SIG-M5 treated with dmso at 0.1 percent for 504 hours (cell line): ENCODE data around the gene SCAPER.
A peak's percentile ranks its signal among the peaks of the same experiment; 100 is the strongest.
"Not testable (repeated sequence)": the region's sequence is repeated elsewhere in the genome, so short reads cannot be mapped to it uniquely, and the experiment has no call there.

Source experiments
- DNase-seq: peaks from one replicate; lab custom pipeline; 2025; ENCODE audit not compliant: unreplicated experiment; lab: John Stamatoyannopoulos, UW

The SCAPER gene

DNA sequence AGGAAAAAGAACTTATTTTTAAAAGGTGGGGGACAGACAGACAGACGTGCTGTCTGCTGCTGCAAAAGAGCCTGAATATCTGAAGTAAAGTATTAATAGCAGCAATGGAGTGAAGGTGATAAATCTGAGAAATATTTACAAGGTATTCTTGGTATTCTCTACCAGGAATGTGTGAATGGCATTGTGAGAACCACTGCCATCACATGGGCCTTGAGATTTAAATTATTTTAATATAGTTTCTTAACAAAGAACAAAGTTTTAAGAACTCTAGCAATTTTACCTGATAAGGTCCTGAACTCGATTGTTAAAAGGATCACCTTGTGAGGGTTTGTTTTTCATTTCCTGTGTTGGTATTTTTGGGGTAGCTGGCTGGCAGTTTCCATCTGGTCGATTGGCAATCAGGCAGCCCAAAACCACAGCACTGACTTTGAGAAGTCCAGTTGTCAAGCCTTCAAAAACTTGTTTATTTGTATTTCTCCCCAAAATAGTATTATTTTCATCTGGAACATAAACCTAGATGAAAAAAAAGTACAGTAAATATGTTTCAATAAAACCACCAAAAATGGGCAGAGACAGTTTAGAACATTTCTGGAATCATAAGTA lies 471.2 kb downstream of the SCAPER start:
- no peak for DNase-seq

DNA sequence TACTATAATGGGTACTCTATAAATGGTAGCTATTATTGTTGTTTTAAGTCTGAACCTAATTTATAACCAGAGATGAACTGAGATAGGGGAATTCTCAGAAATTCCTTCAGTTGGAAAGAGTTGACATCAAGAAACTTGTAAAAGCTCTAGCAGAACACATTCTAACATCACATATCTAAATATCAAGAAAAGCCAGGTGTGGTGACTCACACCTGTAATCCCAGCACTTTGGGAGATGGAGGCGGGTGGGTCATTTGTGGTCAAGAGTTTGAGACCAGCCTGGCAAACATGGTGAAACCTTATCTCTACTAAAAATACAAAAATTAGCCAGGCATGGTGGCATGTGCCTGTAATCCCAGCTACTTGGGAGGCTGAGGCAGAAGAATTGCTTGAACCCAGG lies 472.1 kb downstream of the SCAPER start:
- DNase-seq, result not testable (repeated sequence)

DNA sequence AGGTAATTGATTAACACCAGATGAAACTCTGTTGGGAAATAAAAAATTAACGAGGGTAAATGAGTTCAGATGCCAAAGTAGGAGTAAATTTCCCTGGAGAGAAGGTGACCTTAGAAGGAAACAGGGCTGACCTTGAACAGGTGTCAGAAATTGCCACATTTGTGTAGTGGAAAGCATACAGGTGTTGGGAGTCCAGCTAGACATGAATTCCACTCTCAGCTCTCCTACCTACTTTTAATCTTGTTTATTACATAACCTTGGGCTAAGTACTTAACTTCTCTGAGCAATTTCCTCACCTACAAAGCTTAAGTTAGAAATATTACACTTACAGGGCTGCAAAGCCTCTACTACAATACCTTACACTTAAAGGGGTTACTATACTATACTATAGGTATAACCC lies 472.5 kb downstream of the SCAPER start:
- no peak for DNase-seq

DNA sequence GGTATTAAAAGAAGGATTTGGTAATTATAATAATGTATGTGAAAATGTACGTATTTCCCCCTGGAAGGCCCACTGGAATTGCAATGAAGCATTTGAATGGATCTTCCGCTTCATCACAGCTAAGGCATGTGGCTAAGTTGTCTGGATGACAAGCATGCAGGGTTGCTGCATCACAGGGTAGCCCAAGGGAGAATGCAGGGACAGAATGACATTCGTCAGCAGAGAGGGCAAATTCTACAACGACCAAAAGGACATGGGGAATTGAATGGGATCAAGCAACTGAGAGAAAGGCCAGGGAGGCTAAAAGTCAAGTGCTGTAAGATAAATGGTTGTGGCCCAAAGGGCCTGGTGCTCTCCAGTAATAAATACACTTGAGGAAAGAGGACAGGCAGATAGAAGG lies 473.2 kb downstream of the SCAPER start:
- DNase-seq, result no peak

DNA sequence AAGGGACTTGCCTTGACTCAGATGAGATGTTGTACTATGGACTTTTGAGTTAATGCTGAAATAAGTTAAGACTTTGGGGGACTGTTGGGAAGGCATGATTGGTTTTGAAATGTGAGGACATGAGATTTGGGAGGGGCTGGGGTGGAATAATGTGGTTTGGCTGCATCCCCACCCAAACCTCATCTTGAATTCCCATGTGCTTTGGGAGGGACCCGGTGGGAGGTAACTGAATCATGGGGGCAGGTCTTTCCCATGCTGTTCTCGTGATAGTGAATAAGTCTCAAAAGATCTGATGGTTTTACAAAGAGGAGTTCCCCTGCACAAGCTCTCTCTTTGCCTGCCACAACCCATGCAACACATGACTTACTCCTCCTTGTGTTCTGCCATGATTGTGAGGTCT lies 474.4 kb downstream of the SCAPER start:
- DNase-seq, result not testable (repeated sequence)

DNA sequence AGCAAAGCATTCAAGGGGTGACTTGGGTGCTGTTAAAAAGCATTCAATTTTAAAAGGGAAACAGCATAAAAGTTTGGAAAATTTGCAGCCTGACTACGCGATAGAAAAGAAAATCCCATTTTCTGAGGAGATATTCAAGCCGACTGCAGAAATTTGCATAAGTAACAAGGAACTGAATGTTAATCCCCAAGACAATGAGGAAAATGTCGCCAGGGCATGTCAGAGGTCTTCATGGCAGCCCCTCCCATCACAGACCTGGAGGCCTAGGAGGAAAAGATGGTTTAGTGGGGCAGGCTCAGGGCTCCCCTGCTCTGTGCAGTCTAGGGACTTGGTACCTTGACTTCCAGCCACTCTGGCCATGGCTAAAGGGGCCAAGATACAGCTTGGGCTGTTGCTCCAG lies 475.5 kb downstream of the SCAPER start:
- no peak for DNase-seq

DNA sequence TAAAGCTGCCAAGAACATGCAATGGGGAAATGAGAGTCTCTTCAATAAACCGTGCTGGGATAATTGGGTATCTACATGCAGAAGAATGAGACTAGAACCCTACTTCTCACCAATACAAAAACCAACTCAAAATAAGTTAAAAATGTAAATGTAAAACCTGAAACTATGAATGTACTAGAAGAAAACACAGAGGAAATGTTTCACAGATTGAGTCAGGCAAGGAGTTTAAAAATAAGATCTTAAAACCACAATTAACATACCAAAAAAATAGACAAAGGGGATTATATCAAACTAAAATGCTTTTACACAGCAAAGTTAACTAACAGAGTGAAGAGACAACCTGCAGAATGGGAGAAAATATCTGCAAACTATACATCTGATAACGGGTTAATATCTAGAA lies 478.2 kb downstream of the SCAPER start:
- no peak for DNase-seq

DNA sequence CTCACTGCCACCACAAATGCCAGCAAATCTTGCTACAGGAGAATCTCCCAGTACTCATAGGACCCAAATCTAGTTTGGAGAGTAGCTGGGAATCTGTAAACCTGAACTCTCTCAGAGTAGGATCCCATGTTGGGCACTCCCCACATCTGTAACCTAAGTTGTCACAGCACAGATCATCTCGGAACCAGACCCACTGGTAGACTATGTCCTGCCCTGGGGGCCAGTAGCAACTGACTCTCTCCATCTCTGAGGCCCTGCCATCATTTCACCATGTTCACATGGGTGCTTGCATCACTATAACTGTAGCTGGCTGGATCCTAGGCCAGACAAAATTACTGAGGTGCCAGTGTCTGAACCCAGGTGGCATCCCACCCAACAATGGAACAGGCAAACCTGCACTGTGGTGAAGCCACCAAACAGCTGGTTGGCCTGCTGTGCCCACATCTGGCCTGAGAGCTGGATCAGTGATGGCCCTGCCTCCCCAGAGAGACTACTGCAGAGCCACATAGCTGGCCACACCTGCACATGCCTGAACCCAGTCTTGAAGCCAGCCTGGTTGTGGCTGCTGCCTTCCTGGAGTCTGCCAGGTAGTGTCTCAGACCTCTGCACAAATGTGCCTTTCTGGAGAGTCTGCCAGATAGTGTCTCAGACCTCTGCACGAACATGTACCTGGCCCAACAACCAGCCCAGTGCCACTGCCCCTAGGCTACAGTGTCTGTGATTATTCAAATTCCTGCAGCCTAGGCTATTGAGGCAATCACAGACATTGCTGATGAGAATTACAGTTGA lies 486.6 kb downstream of the SCAPER start:
- no peak for DNase-seq

DNA sequence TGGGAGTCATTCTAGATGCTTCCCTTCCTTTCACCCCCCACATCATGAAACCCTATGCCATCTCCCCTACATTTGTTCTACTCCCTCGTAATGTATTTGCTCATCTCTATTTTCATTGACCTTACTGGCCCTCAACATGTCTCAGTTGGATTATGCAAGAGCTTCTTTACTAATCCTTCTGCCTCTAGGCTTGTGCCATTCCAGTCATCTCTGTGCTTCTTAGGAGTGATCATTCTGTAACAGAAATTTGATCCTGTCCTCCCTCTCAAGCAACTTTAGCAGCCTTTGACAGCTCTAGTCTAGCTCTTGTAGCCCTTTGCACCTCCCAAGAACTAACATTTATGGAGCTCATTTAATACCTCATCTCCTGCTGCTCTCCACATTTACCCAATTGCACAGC lies 503.9 kb downstream of the SCAPER start:
- DNase-seq, result peak; percentile 12

DNA sequence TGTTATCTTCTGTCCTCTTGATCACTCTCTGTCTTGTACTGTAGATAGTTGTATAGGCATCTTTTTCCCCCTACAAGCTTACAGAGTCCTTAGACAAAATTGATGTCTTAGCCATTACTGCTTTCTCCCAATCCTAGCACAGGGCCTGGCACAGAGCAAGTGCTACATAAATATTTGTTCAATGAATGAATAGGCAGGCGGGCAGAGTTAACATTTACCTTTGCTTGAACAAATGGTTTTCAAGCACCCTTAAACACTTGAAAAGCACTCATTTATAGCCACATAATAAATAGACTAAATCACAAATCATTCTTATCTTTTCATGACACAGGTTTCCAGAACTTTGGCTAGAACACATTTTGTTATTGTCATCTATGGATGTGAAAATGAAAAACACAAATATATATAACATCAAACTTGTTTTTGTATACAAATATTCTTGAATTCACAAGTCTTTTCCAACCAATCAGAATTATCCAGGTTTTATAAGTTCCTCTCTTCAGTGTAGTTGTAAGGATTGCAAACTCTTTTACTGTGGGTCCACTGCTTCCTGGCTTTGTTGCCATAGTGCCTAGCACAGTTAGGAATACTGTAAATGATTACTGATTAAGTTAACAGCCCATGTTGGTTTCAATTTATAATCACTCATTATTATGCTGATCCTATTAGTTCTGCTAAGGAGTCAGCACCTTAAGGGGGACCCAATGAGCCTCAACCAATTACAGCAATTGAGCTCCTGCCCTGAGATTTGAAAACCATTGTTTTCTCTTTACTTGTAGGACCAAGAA lies 506.6 kb downstream of the SCAPER start:
- DNase-seq, result no peak

DNA sequence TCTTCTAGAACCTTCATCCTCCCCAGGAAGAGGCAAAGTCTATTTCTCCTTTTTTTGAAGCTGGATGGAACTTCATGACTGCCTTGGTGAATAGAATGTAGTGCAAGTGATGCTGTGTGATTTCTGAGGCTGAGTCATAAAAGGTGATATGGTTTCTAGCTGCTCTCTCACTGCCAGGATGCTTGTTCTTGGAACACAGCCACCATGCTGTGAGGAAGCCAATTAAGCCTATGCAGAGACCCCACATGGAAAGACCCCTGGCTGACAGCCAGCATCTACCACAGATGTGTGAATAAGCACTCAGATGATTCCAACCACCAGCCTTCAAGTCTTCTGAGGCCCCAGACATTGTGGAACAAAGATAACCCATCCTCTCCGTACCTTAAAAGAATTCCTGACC lies 511.5 kb downstream of the SCAPER start:
- no peak for DNase-seq

DNA sequence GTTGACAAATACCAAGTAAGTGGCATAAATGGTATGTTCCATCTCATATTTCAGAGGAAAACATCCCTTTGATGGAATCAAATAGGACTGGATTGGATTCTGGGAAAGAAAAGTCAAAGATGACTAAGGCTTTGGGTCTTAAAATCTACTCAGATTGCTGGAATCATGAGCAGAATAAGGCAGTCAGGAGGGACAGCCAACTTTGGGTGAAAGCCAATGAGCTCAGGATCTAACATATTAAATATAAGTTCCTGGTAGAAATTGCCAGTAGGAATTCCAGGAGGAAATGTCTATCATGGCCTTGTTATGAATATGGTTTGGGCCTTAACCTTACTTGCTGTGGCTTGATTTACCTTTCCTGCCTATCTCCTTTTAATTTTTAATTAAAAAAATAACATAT lies 513.3 kb downstream of the SCAPER start:
- no peak for DNase-seq

DNA sequence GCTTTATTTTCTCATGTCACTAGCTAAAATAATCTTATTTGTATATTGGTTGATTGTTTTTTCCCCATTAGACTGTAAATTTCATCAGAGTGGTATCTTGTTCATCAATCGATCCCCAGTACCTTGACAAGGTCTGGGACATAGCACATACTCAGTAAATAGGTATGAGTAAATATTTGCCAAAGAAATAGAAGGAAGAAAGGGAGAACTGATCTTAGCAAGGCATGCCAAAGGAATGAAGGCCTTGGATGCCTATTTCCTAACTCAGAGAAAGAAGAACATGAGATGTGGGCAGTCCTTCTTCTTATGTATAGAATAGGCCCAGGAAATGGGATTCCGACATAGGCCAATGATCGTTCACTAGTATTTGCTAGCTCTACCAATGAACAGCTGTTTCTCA lies 513.8 kb downstream of the SCAPER start:
- no peak for DNase-seq

DNA sequence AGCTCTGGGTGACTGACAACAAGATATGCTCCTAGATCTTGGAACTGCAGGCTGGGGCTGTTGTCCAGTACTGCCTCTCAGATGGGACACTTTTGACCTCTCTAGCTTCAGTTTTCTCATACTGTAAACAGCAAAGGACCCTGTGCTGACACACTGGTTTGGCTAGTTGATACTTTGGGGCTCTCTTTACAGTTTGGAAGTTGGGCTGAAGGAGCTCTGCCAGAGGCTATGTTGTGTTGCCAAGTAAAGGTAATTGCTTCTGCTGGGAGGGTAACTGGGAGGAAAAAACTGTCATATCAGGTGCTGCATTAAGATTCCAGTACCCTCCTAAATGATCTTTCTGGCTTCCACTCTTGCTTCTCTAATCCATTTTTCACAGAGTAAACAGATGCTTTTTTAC lies 514.6 kb downstream of the SCAPER start:
- peak; percentile 12 for DNase-seq

DNA sequence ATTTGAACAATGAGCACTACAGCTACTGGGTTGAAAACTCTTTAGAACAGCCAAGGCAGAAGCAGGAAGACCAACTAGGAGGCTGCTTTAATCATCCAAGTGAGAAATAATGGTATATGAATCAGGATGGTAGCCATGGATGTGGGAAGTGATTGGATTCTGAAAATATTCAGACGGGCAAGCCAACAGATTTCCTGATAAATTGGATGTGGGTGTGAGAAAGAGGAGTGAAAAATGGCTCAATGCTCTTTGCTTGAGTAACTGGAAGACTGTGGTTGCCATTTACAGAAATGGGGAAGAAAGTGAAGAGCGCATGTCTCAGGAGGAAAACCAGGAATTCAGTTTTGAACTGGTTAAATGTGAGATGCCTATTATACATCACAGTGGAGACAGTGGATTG lies 518.2 kb downstream of the SCAPER start:
- no peak for DNase-seq

DNA sequence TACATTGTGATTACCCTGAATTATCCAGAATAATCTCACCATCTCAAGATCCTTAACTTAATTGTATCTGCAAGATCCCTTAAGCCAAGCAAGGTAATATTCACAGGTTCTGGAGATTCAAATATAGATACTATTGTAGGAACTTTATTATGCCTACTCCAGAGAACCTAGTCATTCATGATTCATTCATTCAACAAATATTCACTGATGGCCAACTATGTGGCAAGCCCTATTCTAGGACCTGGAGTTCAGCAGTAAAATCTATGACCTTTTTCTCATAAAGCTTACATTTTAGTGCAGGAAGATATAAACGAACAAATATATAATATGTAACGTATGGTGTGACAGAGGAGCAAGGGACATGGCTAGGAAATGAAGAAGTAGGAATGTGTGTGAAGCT lies 519.0 kb downstream of the SCAPER start:
- no peak for DNase-seq

DNA sequence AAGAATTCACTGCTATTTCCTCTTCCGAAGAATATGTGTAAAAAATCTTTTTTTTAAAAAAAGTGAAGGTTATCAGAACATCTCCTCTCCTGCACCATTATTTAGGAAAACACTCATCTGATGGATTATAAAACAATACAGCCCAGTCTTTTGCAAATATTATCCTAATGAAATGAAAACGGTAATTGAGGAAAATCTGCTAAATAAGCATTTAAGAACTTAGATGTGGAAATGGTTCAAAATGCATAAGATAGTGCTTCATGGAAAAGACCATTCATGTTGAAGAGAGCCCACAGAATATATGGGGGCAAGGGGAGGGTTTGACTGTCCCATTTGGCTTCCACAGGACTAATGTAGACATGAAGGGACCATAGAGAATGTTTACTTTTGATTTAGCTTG lies 520.7 kb downstream of the SCAPER start:
- DNase-seq, result no peak

DNA sequence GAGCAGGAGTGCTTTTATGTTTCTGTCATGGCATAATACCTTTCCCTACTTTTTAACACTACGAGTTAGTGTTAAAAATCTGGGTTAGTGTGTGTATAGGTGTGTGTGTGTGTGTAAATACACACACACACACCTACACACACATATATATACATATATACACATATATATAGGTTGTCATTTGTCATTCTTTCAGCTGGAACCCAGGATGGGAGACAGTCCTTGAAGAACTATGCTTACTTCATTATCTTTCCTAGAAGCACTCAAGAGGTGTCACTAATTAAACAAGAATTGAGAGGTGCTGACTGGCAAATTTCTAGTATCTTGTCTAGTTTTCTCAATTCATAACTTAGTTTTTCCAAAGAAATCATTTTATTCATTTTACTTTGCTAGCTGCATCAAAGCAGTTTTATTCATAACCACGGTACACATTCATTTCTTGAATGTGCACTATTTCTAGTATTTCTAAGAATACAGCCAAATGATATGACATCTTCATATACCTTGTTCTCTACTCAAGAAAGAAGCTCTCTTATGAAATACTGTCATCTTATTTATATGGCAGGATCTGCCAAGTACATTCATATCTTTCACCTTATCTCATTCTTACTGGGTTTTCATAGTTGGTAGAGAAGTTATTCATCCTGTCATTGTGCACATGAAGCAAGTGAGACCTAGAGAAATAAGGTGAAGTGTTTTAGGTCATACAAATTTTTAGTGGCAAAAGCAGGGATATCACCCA lies 522.0 kb downstream of the SCAPER start:
- no peak for DNase-seq

DNA sequence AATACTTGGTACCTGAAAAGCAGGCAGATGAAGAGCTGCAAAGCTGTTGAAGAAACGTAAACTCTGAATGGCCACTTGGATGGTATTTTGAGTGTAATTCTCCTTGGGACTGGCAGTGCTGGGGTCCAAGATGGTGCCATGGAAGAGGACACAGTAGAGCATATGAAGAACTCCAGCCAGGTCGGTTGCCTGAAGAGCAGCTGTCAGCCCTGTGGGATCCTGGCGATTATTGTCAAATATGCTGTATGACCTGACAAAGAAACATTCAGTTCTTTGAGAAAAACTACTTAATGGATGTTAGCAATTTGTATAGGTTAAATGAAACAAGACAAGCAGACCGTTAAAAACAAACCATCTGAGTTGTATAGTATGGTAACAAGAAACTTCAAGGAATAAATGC lies 523.8 kb downstream of the SCAPER start:
- no peak for DNase-seq

DNA sequence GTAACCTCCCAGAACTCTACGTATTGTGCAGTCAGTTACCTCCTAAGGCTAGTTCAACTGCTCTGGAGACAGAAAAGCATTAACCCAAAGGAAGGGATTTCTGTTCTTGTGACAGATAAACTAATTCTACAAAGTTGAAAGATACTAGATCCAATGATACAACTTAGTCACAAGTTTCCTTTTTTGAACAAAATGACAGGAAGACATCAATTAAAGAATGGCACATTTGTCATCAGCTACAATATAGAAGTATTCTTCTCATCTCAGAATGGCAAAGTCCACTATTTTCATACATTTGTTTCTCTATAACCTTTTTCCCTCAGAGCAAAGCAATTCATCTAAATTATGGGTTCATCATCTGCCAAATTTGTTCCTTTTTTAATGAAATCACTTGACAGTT lies 524.9 kb downstream of the SCAPER start:
- no peak for DNase-seq

DNA sequence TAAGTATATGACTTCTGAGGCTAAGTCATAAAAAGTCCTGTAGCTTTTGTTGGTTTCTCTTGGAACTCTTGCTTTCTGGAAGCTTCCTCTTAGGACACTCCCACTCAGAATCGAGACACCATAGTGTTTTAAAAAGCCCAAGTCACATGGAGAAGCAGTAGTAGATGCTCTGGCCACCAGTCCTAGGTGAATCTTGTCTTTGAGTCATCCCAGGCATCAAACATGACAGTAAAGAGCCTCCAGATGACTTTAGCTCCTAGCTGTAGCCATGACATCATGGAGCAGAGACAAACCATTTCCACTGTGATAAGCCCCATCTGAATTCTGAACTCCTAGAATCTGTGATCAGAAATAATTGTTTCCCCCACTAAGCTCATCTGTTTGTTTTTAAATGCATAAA lies 526.4 kb downstream of the SCAPER start:
- DNase-seq, result no peak
